Ectodermal cell (in vitro differentiated cells): ENCODE measurements around the gene SH2D2A.

ENCODE experiments used
- H3K27ac ChIP-seq: 2 replicates; pipeline ENCODE4 v1.7.0; 2013; ENCODE audit warnings: mild to moderate bottlenecking, low read depth, low read length; ENCODE audit not compliant: insufficient read depth, poor library complexity, severe bottlenecking
- H3K27me3 ChIP-seq: 2 replicates; pipeline ENCODE4 v1.7.0; 2013; ENCODE audit warnings: mild to moderate bottlenecking, low read length; ENCODE audit not compliant: insufficient read depth, control insufficient read depth, poor library complexity, severe bottlenecking
- H3K36me3 ChIP-seq: one replicate; pipeline ENCODE4 v1.7.0; 2013; ENCODE audit warnings: low read length; ENCODE audit not compliant: control insufficient read depth, insufficient read depth
- H3K4me1 ChIP-seq: one replicate; pipeline ENCODE4 v1.7.0; 2013; ENCODE audit warnings: low read length; ENCODE audit not compliant: control insufficient read depth, insufficient read depth
- H3K4me3 ChIP-seq: 2 replicates; pipeline ENCODE4 v1.7.0; 2013; ENCODE audit warnings: low read depth, low read length, control low read depth; ENCODE audit not compliant: insufficient read depth
- H3K9me3 ChIP-seq: 2 replicates; pipeline ENCODE4 v1.7.0; 2013; ENCODE audit warnings: mild to moderate bottlenecking, low read length, moderate library complexity; ENCODE audit not compliant: control insufficient read depth
- WGBS, 2 experiments: methylation state at CpG; one replicate each; pipeline ENCODE4 v1.1.7; 2013; ENCODE audit warnings: missing lambda C conversion rate in 2 of 2; 5-methylcytosine and 5-hydroxymethylcytosine counted together

SH2D2A gene

DNA sequence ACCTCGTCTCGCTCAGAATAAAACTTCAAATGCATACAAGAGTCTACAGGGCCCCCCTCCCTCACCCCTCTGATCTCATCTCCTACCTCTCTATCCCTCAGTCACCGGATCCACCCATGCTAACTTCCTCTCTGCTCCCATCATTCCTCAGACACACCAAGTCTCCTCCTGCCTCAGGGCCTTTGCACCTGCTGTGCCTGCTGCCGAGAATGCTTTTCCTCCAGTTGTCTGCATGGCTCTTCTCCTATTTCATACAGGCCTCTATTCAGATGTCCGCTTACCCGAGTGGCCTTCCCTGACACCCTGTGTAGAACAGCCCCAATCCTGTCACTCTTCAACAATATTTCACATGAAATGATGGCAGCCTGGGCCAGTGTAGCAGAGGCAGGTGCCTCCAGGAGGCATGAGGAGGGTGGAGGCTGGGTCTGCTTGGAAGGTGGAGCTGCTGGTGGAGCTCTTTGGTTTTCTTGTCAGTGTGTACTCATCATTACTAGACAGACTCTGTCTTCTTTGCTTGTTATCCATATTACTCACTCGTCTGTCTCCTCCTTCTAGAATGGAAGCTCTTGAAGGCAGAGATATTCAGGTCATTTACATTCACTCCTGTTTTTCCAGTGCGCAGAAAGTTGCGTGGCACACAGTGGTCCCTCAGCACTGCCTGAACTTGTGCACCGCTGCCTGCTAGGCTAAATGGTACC lies 4.2 kb downstream of the SH2D2A start:
- 95 to 96% methylated on average over 10 of the region's 10 CpGs for WGBS, 2 experiments

DNA sequence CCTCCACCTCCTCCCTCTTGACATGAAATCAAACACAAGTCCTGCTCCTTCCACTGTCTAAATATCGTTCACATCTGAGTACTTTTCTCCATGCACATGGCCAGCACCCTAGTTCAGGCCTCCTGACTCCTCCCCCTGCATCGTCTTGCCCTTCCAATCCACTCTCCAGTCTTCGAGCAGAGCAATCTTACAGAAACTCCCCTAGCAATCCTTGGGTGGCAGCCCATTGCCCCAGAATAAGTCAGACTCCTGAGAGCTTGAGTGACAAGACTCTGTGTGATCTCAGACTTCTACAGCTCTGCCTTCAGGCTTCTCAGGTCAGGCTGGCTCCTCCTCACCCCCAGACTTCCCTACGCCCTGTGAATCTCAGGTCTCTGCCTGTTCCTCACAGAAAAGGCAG lies 5.5 kb downstream of the SH2D2A start:
- no peak overlapping the region for H3K27ac ChIP-seq
- H3K36me3 ChIP-seq: no peaks in the 10 kb centered on the region
- H3K4me3 ChIP-seq: no peak overlapping the region
- H3K9me3 ChIP-seq: no peaks in the 10 kb centered on the region
- peaks cover 27% of the 10 kb centered on the region for H3K4me1 ChIP-seq
- peaks cover 31% of the 10 kb centered on the region for H3K27me3 ChIP-seq
- 71 to 77% methylated on average over 4 of the region's 4 CpGs for WGBS, 2 experiments

More for the DNA sequence above, 4.2 kb downstream of the SH2D2A start:
- no peak overlapping the region for H3K27ac ChIP-seq
- peaks cover 27% of the 10 kb centered on the region for H3K4me1 ChIP-seq
- H3K4me3 ChIP-seq: no peak overlapping the region
- H3K27me3 ChIP-seq: peaks cover 31% of the 10 kb centered on the region
- no peaks in the 10 kb centered on the region for H3K9me3 ChIP-seq
- H3K36me3 ChIP-seq: no peaks in the 10 kb centered on the region

DNA sequence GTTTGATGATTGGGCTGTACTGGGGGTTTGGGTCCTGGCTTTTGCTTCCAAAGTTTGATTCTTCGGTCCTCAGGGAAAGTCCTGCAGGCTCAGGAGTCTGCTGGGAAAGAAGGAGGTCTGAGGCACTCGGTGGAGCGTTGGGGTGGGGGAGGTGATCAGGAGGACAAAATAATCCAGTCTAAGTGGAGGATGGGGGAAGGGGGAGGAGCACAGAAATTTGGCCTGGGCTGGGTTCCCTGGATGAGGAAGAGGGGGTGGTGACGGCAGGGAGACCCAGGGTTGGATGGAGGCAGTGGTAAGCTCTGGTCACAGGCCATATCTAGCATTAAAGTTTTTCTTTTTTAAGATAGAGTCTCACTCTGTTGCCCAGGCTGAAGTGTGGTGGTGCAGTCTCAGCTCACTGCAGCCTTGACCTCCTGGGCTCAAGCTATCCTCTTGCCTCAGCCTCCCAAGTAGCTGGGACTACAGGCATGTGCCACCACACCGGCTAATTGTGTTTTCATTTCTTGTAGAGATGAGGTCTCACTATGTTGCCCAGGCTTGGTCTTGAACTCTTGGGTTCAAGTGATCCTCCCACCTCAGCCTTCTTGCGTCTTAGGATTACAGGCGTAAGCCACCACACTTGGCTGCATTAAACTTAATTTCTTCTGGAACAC lies 6.8 kb downstream of the SH2D2A start:
- H3K4me1 ChIP-seq: peaks cover 23% of the 10 kb centered on the region
- peaks cover 22% of the 10 kb centered on the region for H3K27me3 ChIP-seq
- H3K4me3 ChIP-seq: no peak overlapping the region
- no peaks in the 10 kb centered on the region for H3K36me3 ChIP-seq
- H3K27ac ChIP-seq: no peak overlapping the region
- no peaks in the 10 kb centered on the region for H3K9me3 ChIP-seq
- 74 to 77% methylated on average over 7 of the region's 7 CpGs for WGBS, 2 experiments

DNA sequence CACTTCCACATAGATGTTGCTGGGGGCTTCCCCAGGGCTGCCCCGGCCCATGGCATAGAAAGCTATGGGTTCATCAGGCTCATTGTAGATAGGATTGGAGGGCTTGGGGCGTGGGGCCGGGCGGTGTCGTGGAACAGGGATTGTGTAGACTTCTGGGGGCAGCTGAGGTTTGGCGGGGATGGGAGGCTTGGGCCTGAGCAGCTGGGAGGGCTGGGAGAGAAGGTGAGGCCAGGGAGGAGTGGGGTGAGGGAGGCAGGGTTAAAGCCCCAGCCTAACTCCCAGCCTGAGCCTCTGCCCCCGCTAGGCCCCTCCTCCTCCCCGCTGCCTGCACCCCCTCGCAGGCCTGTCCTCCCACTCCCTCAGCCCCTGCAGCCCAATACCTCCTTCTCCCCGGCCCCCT lies 7.4 kb downstream of the SH2D2A start:
- Histone ChIP-seq H3K27me3 (peaks cover 16% of the 10 kb centered on the region), H3K4me1 (peaks cover 18% of the 10 kb centered on the region), H3K4me3 (no peak overlapping the region), H3K9me3 (no peaks in the 10 kb centered on the region), H3K36me3 (no peaks in the 10 kb centered on the region), H3K27ac (no peak overlapping the region)
- WGBS, 2 experiments: 80 to 85% methylated on average over 10 of the region's 10 CpGs

DNA sequence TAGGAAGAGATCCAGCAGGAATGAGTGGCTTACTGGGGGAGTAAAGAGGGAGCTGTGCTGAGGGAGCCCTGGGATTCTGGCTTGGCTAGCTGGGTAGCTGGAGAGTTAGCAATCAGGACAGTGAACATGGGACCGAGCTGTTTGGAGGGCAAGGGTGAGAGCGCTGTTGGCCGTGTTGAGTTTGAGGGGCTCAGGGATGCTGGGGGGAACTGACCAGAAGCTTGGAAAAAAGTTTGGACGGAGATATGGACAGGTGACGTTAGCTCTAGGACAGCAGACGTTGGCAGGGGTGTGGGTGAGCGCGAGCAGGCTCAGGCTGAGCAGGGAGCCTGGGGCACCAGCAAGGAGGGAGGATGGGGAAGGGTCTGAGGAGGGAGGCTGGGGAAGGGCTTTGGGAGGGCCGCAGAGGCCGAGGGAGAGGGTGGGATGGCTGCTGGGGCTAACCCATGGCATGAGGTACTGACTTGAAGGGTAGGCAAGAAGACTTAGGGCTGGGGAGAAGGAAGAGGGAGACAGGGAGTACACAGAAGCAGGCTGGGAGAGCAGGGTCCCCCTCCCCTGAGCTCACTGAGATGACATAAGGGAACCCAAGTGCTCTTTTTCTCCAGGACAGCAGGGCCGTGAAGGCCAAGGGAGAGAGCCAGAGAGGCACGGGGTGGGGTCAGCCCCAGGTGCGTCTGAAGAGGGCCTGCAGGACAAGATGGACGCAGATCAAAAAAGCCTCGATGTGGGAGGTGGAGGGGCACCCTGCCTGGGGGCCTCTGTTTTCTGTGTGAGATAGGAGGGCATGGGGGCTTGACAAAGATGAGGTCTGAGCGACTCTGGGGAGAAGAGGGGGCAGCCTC lies 8.2 kb downstream of the SH2D2A start:
- Histone ChIP-seq H3K27ac (no peak overlapping the region), H3K4me1 (peaks cover 19% of the 10 kb centered on the region), H3K4me3 (no peak overlapping the region), H3K27me3 (peaks cover 8% of the 10 kb centered on the region), H3K9me3 (no peaks in the 10 kb centered on the region), H3K36me3 (no peaks in the 10 kb centered on the region)
- 91 to 93% methylated on average over 16 of the region's 16 CpGs for WGBS, 2 experiments

DNA sequence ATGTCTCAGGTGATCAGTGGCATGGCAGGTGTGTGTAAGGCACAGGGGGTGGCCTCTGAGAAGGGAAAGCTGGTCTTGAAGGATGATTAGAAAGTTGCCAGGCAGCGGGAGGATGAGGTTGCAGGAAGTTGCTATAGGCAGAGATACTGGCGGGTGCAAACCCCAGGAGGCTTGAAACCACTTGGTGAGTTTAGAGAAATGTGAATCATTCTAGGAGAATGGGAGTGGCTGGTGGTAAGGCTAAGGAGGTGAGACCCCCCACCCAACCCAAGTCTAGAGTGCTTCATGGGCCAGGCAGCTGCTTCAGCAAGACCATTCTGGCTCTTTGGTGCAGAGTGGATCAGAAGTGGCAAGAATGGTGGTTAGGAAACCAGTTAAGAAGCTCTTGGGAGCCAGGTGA lies 9.0 kb downstream of the SH2D2A start:
- H3K36me3 ChIP-seq: no peaks in the 10 kb centered on the region
- H3K27ac ChIP-seq: no peak overlapping the region
- peaks cover 19% of the 10 kb centered on the region for H3K4me1 ChIP-seq
- no peaks in the 10 kb centered on the region for H3K9me3 ChIP-seq
- no peak overlapping the region for H3K4me3 ChIP-seq
- 91 to 97% methylated on average over 2 of the region's 2 CpGs for WGBS, 2 experiments
- no peaks in the 10 kb centered on the region for H3K27me3 ChIP-seq

DNA sequence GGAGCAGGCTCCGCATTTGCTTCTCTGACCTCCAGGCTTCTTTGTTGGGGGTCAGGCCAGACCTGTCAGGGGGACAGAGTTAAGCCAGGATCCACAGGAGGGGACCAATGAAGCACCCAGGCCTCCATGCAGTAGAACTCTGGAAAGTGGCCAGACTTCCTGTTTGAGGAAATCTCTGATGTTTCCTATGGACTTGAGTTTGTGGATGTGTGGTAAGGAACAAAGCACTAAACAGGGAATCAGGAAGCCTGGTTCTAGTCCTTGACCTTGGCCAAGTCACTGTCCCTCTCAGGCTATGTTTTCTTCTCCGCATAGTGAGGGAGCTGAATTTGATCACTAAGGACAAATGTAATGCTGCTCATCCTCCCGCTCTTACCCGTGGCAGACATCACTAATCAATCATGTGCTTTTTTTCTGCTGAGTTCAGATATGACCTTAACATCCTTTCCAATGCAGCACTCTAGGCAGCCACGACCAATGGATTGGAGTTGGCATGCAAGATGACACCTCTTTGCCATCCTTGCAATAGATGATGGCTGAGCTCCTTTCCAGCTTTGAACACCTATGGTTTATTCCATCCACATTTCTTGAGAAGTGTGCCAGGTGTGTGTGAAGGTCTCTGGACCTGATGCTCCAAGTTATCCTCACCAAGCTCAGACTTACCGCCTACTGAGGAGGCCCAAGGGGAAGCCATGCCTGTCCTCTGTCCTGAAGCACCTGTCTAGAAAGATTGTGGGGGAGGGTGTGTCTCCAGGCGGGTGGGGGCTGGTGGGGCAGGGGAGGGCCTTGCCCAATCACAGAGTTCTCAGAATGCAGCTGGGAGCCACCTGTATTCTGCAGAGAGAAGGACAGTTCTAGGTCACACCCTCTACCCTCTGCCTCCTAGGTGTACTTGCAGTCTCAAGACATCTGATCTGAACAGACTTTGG lies 9.9 kb downstream of the SH2D2A start:
- Histone ChIP-seq H3K4me3 (no peak overlapping the region), H3K27me3 (no peaks in the 10 kb centered on the region), H3K9me3 (no peaks in the 10 kb centered on the region), H3K4me1 (peaks cover 19% of the 10 kb centered on the region), H3K36me3 (no peaks in the 10 kb centered on the region), H3K27ac (no peak overlapping the region)
- 89 to 92% methylated on average over 7 of the region's 7 CpGs for WGBS, 2 experiments

DNA sequence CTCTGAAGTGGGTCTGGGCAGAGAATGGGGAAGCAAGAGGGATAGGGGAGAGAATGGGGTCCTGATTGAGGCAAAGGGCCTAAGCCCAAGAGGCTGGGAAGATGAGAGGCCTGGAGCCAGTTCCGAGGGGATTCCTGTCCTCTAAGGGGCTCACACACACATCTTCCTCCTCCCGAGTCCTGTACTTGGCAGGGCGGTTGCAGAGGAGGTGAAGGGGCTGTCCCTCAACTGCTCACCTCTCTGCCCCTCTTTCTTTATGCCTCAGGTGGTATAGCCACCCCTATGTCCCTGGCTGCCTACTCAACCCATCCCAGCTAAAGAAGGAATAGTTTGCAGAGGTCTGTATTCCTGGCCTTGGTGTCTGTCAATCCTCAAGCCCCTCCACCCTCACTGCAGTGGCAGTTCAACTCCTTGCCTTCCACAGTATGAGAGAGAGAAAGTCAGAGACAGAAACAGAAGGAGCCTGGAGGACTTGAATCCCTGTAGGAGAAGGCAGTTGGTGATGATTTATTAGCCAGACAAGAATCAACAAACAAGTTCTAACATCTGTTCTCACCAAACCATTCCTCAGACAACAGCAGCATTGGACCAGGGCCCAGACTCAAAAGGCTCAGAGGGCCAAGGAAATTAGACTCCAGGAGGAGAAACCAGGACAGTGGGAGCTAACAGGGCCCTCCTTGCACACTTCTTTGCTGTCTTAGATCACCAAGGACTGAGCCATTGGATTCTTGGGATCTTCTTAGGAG lies 10.7 kb downstream of the SH2D2A start:
- Histone ChIP-seq H3K36me3 (no peaks in the 10 kb centered on the region), H3K4me3 (no peak overlapping the region), H3K4me1 (peaks cover 19% of the 10 kb centered on the region), H3K27ac (no peak overlapping the region), H3K27me3 (no peaks in the 10 kb centered on the region), H3K9me3 (no peaks in the 10 kb centered on the region)
- WGBS, 2 experiments: 87 to 91% methylated on average over 3 of the region's 3 CpGs

DNA sequence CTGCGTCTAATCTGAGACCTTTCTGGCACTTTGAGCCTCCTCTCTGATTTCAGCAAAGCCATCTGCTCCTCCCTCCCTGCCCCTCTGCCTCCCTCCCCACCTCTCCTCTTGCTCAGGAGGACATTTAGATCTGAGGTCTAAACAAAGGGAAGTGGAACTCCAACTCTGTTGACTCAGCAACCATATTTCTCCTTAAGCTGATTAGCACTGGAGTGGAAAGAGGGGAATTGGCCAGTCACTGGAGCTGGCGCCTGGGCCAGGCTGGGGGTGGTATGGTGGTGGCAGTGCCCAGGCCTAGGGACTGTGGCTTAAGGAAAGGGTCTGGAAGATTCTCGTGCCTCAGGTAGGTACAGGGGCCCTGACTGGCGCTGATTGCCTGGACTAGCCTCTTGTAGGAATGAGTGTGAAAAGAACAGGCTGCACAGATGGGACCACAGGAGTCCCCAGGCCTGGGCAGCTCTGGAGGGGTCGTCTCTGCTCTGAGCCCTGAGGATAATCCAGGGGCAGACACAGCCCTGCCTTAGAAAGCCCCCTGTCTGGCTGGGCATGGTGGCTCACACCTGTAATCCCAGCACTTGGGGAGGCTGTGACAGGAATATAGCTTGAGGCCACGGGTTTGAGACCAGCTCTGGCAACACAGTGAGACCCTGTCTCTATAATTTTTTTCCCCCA lies 11.9 kb downstream of the SH2D2A start:
- Histone ChIP-seq H3K27me3 (no peaks in the 10 kb centered on the region), H3K36me3 (peaks cover 11% of the 10 kb centered on the region), H3K9me3 (no peaks in the 10 kb centered on the region), H3K27ac (peak overlapping the region; percentile 4), H3K4me3 (no peak overlapping the region), H3K4me1 (peaks cover 19% of the 10 kb centered on the region)
- 69 to 72% methylated on average over 6 of the region's 6 CpGs for WGBS, 2 experiments
